ENCODE measurements around the gene THRB. TPM values are rescaled to one million over a fixed set of nuclear protein-coding genes. Genes with fewer than 3 reads are reported as not detected.

Gene THRB
- total RNA-seq, 1 experiment from 2014 or later, result 5.8 TPM

DNA sequence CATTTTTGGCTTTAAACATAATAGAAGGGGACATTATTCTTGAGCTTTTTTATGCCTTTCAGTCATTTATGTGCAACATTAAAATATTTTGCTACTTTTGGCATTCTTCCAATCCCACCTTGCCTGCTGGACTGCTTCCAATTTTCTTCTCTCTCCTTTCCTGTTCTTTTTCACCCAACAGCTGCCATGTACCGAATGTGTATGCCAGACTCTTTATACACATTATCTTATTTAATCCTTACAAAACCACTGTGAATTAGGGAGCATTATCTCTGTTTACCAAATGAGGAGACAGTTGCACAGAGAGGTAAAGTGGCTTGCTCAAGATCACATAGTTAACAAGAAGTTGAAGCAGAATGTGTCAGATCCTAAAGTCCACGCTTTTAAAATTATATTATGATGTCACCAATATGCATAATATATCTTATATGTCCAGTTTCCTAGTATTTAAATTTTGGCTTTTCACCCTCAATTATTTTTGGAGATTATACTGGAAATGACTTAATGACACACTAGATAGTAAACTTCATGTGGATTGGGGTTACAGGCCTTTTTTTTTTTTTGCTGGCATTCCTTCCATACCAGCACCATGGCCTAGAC lies 231.5 kb downstream of the THRB start:
- DNase-seq (ENCODE audit: low spot score), result no peak
- ChIA-PET POLR2A (no interaction called here), CTCF (no interaction called here)
- no peak for ATAC-seq
- Mint-ChIP-seq H3K4me1 (no peaks in the 10 kb centered on the region), H3K27ac (no peak overlapping the region), H3K9me3 (peaks cover 5% of the 10 kb centered on the region), H3K36me3 (no peaks in the 10 kb centered on the region), H3K4me3 (no peak overlapping the region), H3K27me3 (ENCODE audit: low read depth) (no peaks in the 10 kb centered on the region; the same call in 1 of the 2 replicates)
- TF ChIP-seq FOXP1 (CRISPR knock-in tag; IDR thresholded peaks at IDR 0.05; ENCODE audit: borderline replicate concordance) (no peak), ZNF263 (CRISPR knock-in tag; IDR thresholded peaks at IDR 0.05; ENCODE audit: low read depth) (no peak), MXD4 (CRISPR knock-in tag; IDR thresholded peaks at IDR 0.05; ENCODE audit: borderline replicate concordance) (no peak), PRRX2 (CRISPR knock-in tag; IDR thresholded peaks at IDR 0.05) (no peak), NFYB (CRISPR knock-in tag; conservative IDR thresholded peaks at IDR 0.05; ENCODE audit: low read depth) (no peak), FOXK1 (CRISPR knock-in tag; IDR thresholded peaks at IDR 0.05) (no peak), ZNF416 (CRISPR knock-in tag; IDR thresholded peaks at IDR 0.05) (no peak), ELF4 (CRISPR knock-in tag; IDR thresholded peaks at IDR 0.05; ENCODE audit: low read depth) (no peak), CREB1 (CRISPR knock-in tag; IDR thresholded peaks at IDR 0.05) (no peak), TEAD4 (CRISPR knock-in tag; IDR thresholded peaks at IDR 0.05) (no peak), ZNF317 (CRISPR knock-in tag; IDR thresholded peaks at IDR 0.05; ENCODE audit: borderline replicate concordance, low read depth) (no peak), RELA (CRISPR knock-in tag; IDR thresholded peaks at IDR 0.05; ENCODE audit: borderline replicate concordance) (no peak)
- TF ChIP-seq, protein P1, sequence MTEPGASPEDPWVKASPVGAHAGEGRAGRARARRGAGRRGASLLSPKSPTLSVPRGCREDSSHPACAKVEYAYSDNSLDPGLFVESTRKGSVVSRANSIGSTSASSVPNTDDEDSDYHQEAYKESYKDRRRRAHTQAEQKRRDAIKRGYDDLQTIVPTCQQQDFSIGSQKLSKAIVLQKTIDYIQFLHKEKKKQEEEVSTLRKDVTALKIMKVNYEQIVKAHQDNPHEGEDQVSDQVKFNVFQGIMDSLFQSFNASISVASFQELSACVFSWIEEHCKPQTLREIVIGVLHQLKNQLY (CRISPR knock-in tag; IDR thresholded peaks at IDR 0.05), result no peak
- TF ChIP-seq, protein P2, sequence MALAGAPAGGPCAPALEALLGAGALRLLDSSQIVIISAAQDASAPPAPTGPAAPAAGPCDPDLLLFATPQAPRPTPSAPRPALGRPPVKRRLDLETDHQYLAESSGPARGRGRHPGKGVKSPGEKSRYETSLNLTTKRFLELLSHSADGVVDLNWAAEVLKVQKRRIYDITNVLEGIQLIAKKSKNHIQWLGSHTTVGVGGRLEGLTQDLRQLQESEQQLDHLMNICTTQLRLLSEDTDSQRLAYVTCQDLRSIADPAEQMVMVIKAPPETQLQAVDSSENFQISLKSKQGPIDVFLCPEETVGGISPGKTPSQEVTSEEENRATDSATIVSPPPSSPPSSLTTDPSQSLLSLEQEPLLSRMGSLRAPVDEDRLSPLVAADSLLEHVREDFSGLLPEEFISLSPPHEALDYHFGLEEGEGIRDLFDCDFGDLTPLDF (CRISPR knock-in tag; IDR thresholded peaks at IDR 0.05), result no peak
- TF ChIP-seq, protein P3, sequence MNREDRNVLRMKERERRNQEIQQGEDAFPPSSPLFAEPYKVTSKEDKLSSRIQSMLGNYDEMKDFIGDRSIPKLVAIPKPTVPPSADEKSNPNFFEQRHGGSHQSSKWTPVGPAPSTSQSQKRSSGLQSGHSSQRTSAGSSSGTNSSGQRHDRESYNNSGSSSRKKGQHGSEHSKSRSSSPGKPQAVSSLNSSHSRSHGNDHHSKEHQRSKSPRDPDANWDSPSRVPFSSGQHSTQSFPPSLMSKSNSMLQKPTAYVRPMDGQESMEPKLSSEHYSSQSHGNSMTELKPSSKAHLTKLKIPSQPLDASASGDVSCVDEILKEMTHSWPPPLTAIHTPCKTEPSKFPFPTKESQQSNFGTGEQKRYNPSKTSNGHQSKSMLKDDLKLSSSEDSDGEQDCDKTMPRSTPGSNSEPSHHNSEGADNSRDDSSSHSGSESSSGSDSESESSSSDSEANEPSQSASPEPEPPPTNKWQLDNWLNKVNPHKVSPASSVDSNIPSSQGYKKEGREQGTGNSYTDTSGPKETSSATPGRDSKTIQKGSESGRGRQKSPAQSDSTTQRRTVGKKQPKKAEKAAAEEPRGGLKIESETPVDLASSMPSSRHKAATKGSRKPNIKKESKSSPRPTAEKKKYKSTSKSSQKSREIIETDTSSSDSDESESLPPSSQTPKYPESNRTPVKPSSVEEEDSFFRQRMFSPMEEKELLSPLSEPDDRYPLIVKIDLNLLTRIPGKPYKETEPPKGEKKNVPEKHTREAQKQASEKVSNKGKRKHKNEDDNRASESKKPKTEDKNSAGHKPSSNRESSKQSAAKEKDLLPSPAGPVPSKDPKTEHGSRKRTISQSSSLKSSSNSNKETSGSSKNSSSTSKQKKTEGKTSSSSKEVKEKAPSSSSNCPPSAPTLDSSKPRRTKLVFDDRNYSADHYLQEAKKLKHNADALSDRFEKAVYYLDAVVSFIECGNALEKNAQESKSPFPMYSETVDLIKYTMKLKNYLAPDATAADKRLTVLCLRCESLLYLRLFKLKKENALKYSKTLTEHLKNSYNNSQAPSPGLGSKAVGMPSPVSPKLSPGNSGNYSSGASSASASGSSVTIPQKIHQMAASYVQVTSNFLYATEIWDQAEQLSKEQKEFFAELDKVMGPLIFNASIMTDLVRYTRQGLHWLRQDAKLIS (CRISPR knock-in tag; IDR thresholded peaks at IDR 0.05; ENCODE audit: borderline replicate concordance), result no peak

- Mint-ChIP-seq H3K4me3 (no peak overlapping the region), H3K9me3 (peaks cover 5% of the 10 kb centered on the region), H3K27ac (no peak overlapping the region), H3K36me3 (no peaks in the 10 kb centered on the region), H3K27me3 (ENCODE audit: low read depth) (no peaks in the 10 kb centered on the region), H3K4me1 (no peaks in the 10 kb centered on the region)
- POLR2A ChIA-PET, result no interaction called here
- TF ChIP-seq FOXP1 (CRISPR knock-in tag; IDR thresholded peaks at IDR 0.05; ENCODE audit: borderline replicate concordance), result no peak
- TF ChIP-seq NR1H2 (CRISPR knock-in tag; IDR thresholded peaks at IDR 0.05), result no peak
- TF ChIP-seq ZNF263 (CRISPR knock-in tag; IDR thresholded peaks at IDR 0.05; ENCODE audit: low read depth), result no peak
- TF ChIP-seq CBFB (CRISPR knock-in tag; IDR thresholded peaks at IDR 0.05; ENCODE audit: low read depth), result no peak
- no peak for TF ChIP-seq ZNF396 (CRISPR knock-in tag; IDR thresholded peaks at IDR 0.05; ENCODE audit: borderline replicate concordance)
- TF ChIP-seq ZBTB21 (CRISPR knock-in tag; IDR thresholded peaks at IDR 0.05; ENCODE audit: borderline replicate concordance), result no peak
- TF ChIP-seq ZNF138 (CRISPR knock-in tag; conservative IDR thresholded peaks at IDR 0.05), result no peak
- TF ChIP-seq, protein P4, sequence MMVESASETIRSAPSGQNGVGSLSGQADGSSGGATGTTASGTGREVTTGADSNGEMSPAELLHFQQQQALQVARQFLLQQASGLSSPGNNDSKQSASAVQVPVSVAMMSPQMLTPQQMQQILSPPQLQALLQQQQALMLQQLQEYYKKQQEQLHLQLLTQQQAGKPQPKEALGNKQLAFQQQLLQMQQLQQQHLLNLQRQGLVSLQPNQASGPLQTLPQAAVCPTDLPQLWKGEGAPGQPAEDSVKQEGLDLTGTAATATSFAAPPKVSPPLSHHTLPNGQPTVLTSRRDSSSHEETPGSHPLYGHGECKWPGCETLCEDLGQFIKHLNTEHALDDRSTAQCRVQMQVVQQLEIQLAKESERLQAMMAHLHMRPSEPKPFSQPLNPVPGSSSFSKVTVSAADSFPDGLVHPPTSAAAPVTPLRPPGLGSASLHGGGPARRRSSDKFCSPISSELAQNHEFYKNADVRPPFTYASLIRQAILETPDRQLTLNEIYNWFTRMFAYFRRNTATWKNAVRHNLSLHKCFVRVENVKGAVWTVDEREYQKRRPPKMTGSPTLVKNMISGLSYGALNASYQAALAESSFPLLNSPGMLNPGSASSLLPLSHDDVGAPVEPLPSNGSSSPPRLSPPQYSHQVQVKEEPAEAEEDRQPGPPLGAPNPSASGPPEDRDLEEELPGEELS (CRISPR knock-in tag; IDR thresholded peaks at IDR 0.05), result no peak
- TF ChIP-seq CDX4 (CRISPR knock-in tag; IDR thresholded peaks at IDR 0.05; ENCODE audit: borderline replicate concordance), result no peak
- ATAC-seq (no peak), DNase-seq (ENCODE audit: low spot score) (no peak)
- CTCF ChIA-PET, result no interaction called here
Measured at GRCh38 chr3:24261521-24261920, 233.1 kb downstream of the THRB start.
